ENCODE results near the gene MKX. TPM values are rescaled to one million over a fixed set of nuclear protein-coding genes. Genes with fewer than 3 reads are reported as not detected.

MKX gene
- total RNA-seq (2014; rRNA removed; shearing (Covaris generic)): not detected in 2 replicates
- total RNA-seq (2022): not detected in 2 replicates
- percentile 15 among the genes with signal in this experiment for Bru-seq, nascent RNA
- percentile 9 among the genes with signal in this experiment for BruChase-seq, experiment 1, labeled RNA remaining after a 6-hour chase
- percentile 10 among the genes with signal in this experiment for BruChase-seq, experiment 2, labeled RNA remaining after a 2-hour chase
- long read RNA-seq: 0 reads

DNA sequence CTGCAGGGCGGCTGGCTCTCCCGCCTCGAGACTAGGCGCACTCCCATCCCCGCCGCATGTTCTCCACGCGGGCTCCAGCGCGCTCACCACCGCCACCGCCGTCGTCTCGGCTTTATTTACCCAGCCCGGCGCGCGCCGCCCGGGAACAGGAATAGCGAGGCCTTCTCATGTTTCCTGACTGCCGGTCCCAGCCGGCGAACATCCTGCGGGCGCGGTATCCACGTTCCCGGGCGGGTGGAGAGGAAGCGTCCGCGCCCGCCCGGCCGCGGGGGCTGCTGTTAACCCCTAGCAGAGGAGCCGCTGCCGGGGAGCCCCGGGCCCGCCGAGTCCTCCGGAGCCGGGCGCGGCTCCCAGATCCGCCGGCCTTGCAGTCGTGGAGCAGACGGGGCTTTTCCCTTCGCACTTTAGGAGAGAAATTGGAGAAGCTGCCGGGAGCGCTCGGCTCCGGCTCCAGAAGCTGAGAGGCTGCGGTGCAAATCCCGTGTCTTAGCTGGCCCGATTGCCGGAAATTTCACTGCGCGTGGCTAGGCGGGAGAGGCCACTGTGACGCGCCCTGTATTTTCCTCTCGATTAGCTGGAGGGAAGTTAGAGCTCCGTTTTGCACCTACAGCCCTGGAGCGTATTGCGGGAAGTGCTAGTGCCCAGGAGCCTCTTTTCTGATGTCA, at the start of gene MKX:
Gene MKX (minus strand): TSS at position 88 of the 665 bp plus-strand sequence. CDS start 2,404 bp downstream, outside the sequence.
- intact Hi-C loops (cut with micrococcal nuclease; ENCODE audit: unreplicated experiment): no loop called here
- Histone ChIP-seq H4K20me1 (ENCODE audit: insufficient read depth, low read length) (no peaks in the 10 kb centered on the region), H3K79me2 (ENCODE audit: insufficient read depth, low read depth, low read length) (no peaks in the 10 kb centered on the region), H3K4me2 (ENCODE audit: low read length) (no peak within 1 kb of the TSS), H3K27ac (ENCODE audit: low read depth, low read length, poor library complexity, severe bottlenecking) (no peak within 1 kb of the TSS), H3K4me1 (ENCODE audit: insufficient read depth, low read length, poor library complexity, severe bottlenecking) (peaks cover 11% of the 10 kb centered on the region), H3K4me3 (ENCODE audit: low read depth, low read length, poor library complexity, severe bottlenecking) (no peak within 1 kb of the TSS), H3K9me2 (ENCODE audit: insufficient read depth, low read length) (no peaks in the 10 kb centered on the region), H2AFZ (ENCODE audit: low read length) (no peak within 1 kb of the TSS), H3K36me3 (ENCODE audit: insufficient read depth, low read length) (no peaks in the 10 kb centered on the region), H3K9me3 (ENCODE audit: low read length) (no peaks in the 10 kb centered on the region)
- CTCF ChIA-PET (ENCODE audit: unreplicated experiment): no interaction called here
- DNase-seq (ENCODE audit: low spot score): no peak
- TF ChIP-seq, protein P1, sequence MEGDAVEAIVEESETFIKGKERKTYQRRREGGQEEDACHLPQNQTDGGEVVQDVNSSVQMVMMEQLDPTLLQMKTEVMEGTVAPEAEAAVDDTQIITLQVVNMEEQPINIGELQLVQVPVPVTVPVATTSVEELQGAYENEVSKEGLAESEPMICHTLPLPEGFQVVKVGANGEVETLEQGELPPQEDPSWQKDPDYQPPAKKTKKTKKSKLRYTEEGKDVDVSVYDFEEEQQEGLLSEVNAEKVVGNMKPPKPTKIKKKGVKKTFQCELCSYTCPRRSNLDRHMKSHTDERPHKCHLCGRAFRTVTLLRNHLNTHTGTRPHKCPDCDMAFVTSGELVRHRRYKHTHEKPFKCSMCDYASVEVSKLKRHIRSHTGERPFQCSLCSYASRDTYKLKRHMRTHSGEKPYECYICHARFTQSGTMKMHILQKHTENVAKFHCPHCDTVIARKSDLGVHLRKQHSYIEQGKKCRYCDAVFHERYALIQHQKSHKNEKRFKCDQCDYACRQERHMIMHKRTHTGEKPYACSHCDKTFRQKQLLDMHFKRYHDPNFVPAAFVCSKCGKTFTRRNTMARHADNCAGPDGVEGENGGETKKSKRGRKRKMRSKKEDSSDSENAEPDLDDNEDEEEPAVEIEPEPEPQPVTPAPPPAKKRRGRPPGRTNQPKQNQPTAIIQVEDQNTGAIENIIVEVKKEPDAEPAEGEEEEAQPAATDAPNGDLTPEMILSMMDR (conservative IDR thresholded peaks at IDR 0.05; ENCODE audit: low read length): no peak
- no peak for TF ChIP-seq EZH2phosphoT487 (IDR thresholded peaks at IDR 0.05; ENCODE audit: borderline replicate concordance, low read depth, low read length)
- POLR2A ChIA-PET: no interaction called here
- no TSS peak for BruUV-seq (replicated peaks)

GRCh38 chr10:27794157-27794556, 48.5 kb upstream of the MKX start:
- no TSS peak for BruUV-seq (replicated peaks)
- Histone ChIP-seq H3K36me3 (ENCODE audit: insufficient read depth, low read length) (no peaks in the 10 kb centered on the region), H2AFZ (ENCODE audit: low read length) (no peak overlapping the region), H3K79me2 (ENCODE audit: insufficient read depth, low read depth, low read length) (no peaks in the 10 kb centered on the region), H3K9me2 (ENCODE audit: insufficient read depth, low read length) (no peaks in the 10 kb centered on the region), H3K27ac (ENCODE audit: low read depth, low read length, poor library complexity, severe bottlenecking) (no peak overlapping the region), H4K20me1 (ENCODE audit: insufficient read depth, low read length) (no peaks in the 10 kb centered on the region), H3K4me2 (ENCODE audit: low read length) (no peak overlapping the region), H3K4me1 (ENCODE audit: insufficient read depth, low read length, poor library complexity, severe bottlenecking) (no peaks in the 10 kb centered on the region), H3K9me3 (ENCODE audit: low read length) (no peaks in the 10 kb centered on the region), H3K4me3 (ENCODE audit: low read depth, low read length, poor library complexity, severe bottlenecking) (no peak overlapping the region)
- ChIA-PET POLR2A (no interaction called here), CTCF (ENCODE audit: unreplicated experiment) (no interaction called here)
- no peak for DNase-seq (ENCODE audit: low spot score)
- intact Hi-C loops (cut with micrococcal nuclease; ENCODE audit: unreplicated experiment): no loop called here
- TF ChIP-seq, protein P1 (conservative IDR thresholded peaks at IDR 0.05; ENCODE audit: low read length): peak; percentile 42; the same call in 1 of the 2 replicates
- TF ChIP-seq EZH2phosphoT487 (IDR thresholded peaks at IDR 0.05; ENCODE audit: borderline replicate concordance, low read depth, low read length): no peak

- CTCF ChIA-PET (ENCODE audit: unreplicated experiment): no interaction called here
- H3K4me2 ChIP-seq (ENCODE audit: low read length): no peak overlapping the region
- TF ChIP-seq, protein P1 (conservative IDR thresholded peaks at IDR 0.05; ENCODE audit: low read length): no peak
- no peak overlapping the region for H3K27ac ChIP-seq (ENCODE audit: low read depth, low read length, poor library complexity, severe bottlenecking)
- H3K9me2 ChIP-seq (ENCODE audit: insufficient read depth, low read length): no peaks in the 10 kb centered on the region
- intact Hi-C loops (cut with micrococcal nuclease; ENCODE audit: unreplicated experiment): no loop called here
- H3K9me3 ChIP-seq (ENCODE audit: low read length): no peaks in the 10 kb centered on the region
- H3K4me3 ChIP-seq (ENCODE audit: low read depth, low read length, poor library complexity, severe bottlenecking): no peak overlapping the region
- H3K4me1 ChIP-seq (ENCODE audit: insufficient read depth, low read length, poor library complexity, severe bottlenecking): no peaks in the 10 kb centered on the region
- no peaks in the 10 kb centered on the region for H3K36me3 ChIP-seq (ENCODE audit: insufficient read depth, low read length)
- no peaks in the 10 kb centered on the region for H3K79me2 ChIP-seq (ENCODE audit: insufficient read depth, low read depth, low read length)
- no peak for DNase-seq (ENCODE audit: low spot score)
- POLR2A ChIA-PET: no interaction called here
- BruUV-seq (replicated peaks): no TSS peak
- H2AFZ ChIP-seq (ENCODE audit: low read length): no peak overlapping the region
- H4K20me1 ChIP-seq (ENCODE audit: insufficient read depth, low read length): no peaks in the 10 kb centered on the region
These were observed 46.6 kb upstream of the MKX start for GRCh38 chr10:27792216-27792615.
